Measurements from ENCODE around the gene SBF2. TPM values are rescaled to one million over a fixed set of nuclear protein-coding genes. Genes with fewer than 3 reads are reported as not detected.

SBF2 gene
- total and polyA plus RNA-seq, 2 of the 13 experiments (the other 11 are each of a cell fraction or from before 2014, with no cell fraction given): 24.0 to 45.8 TPM

DNA sequence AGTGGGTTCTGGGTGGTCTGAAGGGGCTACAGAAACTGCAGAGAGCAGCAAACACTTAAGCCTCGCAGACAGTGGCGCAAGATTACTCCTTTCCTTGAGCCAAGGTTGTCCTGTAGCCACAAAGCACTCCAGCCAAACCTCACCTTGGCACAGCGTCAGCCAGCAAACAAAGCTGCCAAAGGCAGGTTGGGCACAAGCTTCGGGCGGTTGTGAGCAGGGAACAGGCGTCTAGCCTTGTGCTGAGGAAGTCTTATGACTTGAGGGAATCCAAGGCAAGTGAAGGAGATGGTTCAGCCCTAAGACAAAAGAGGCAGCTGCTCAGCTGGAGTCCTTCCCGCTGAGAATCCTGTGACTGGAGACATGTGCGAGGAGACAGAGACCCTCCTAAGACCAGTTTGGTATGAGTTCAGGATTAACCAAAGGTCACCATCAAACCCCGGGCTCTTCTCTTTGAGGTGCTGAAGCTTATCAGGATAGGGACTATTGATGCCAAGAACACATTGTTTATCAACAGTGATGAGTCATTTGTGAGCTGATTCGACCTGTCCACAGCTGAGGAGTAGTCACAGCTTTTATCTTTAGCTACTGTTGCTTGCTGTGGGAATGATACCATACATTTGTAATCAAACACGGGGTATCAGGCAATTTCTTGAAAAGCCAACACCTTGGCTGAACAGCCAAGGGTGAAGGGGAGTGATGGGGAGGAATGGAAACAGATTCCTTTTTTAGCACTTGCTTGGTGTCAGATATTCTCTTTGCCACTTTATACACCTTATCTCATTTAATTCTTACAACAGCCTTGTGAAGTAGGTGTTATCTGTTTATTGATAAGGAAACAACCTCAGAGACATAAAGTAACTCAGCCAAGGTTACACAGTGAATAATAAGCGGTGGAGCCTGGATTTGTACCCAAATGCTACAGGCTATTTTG, 15.4 kb upstream of the SBF2 start (continued):
- TF ChIP-seq, protein P1, sequence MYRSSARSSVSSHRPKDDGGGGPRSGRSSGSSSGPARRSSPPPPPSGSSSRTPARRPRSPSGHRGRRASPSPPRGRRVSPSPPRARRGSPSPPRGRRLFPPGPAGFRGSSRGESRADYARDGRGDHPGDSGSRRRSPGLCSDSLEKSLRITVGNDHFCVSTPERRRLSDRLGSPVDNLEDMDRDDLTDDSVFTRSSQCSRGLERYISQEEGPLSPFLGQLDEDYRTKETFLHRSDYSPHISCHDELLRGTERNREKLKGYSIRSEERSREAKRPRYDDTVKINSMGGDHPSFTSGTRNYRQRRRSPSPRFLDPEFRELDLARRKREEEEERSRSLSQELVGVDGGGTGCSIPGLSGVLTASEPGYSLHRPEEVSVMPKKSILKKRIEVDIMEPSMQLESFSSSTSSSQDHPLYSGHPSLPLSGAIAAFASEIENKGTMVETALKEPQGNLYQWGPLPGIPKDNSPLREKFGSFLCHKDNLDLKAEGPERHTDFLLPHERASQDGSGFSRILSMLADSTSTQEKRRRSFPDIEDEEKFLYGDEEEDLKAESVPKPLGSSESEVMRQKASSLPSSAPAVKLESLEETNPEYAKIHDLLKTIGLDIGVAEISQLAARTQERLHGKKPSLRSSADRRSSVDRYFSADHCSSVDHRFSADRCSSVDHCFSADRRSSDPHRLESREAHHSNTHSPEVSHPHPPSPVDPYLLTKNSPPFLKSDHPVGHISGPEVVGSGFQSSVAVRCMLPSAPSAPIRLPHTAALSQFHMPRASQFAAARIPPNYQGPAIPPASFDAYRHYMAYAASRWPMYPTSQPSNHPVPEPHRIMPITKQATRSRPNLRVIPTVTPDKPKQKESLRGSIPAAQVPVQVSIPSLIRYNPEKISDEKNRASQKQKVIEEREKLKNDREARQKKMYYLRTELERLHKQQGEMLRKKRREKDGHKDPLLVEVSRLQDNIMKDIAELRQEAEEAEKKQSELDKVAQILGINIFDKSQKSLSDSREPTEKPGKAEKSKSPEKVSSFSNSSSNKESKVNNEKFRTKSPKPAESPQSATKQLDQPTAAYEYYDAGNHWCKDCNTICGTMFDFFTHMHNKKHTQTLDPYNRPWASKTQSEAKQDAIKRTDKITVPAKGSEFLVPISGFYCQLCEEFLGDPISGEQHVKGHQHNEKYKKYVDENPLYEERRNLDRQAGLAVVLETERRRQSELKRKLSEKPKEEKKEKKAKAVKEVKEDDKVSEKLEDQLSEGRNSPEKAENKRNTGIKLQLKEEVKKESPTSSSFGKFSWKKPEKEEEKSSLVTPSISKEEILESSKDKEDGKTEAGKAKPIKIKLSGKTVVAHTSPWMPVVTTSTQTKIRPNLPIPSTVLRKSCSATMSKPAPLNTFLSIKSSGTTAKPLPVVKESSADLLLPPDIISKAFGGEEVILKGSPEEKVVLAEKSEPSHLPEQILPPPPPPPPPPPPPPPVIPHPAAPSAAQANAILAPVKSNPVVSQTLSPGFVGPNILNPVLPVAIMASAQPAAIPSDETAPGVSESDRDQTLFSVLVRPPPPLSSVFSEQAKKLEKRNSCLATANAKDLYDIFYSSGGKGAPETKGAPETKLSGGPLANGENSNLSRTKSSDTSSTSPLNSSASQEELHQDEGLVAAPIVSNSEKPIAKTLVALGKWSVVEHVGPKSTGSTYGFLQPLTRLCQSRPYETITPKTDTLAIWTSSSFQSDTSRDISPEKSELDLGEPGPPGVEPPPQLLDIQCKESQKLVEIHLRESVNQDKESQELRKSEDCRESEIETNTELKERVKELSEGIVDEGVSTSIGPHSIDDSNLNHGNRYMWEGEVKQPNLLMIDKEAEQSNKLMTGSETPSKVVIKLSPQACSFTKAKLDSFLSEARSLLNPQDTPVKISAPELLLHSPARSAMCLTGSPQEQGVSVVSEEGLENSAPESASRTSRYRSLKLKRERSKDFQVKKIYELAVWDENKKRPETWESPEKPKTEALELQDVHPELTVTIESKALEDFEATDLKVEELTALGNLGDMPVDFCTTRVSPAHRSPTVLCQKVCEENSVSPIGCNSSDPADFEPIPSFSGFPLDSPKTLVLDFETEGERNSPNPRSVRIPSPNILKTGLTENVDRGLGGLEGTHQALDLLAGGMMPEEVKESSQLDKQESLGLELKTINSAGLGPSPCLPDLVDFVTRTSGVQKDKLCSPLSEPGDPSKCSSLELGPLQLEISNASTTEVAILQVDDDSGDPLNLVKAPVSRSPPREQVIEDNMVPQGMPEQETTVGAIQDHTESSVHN (CRISPR knock-in tag; IDR thresholded peaks at IDR 0.05): no peak
- TF ChIP-seq BCL6 (CRISPR knock-in tag; IDR thresholded peaks at IDR 0.05) (peak; percentile 32; the same call in 1 of the 2 replicates), ZNF713 (CRISPR knock-in tag; IDR thresholded peaks at IDR 0.05) (no peak), TCF7 (IDR thresholded peaks at IDR 0.05; ENCODE audit: low read depth) (peak; percentile 50; the same call in 1 of the 2 replicates), CHD4 (IDR thresholded peaks at IDR 0.05; ENCODE audit: borderline replicate concordance, low read length) (no peak)
- TF ChIP-seq, protein P2, sequence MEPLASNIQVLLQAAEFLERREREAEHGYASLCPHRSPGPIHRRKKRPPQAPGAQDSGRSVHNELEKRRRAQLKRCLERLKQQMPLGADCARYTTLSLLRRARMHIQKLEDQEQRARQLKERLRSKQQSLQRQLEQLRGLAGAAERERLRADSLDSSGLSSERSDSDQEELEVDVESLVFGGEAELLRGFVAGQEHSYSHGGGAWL (CRISPR knock-in tag; IDR thresholded peaks at IDR 0.05): no peak
- TF ChIP-seq, protein P3, sequence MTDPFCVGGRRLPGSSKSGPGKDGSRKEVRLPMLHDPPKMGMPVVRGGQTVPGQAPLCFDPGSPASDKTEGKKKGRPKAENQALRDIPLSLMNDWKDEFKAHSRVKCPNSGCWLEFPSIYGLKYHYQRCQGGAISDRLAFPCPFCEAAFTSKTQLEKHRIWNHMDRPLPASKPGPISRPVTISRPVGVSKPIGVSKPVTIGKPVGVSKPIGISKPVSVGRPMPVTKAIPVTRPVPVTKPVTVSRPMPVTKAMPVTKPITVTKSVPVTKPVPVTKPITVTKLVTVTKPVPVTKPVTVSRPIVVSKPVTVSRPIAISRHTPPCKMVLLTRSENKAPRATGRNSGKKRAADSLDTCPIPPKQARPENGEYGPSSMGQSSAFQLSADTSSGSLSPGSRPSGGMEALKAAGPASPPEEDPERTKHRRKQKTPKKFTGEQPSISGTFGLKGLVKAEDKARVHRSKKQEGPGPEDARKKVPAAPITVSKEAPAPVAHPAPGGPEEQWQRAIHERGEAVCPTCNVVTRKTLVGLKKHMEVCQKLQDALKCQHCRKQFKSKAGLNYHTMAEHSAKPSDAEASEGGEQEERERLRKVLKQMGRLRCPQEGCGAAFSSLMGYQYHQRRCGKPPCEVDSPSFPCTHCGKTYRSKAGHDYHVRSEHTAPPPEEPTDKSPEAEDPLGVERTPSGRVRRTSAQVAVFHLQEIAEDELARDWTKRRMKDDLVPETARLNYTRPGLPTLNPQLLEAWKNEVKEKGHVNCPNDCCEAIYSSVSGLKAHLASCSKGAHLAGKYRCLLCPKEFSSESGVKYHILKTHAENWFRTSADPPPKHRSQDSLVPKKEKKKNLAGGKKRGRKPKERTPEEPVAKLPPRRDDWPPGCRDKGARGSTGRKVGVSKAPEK (CRISPR knock-in tag; IDR thresholded peaks at IDR 0.05; ENCODE audit: borderline replicate concordance): no peak
- TF ChIP-seq, protein P4, sequence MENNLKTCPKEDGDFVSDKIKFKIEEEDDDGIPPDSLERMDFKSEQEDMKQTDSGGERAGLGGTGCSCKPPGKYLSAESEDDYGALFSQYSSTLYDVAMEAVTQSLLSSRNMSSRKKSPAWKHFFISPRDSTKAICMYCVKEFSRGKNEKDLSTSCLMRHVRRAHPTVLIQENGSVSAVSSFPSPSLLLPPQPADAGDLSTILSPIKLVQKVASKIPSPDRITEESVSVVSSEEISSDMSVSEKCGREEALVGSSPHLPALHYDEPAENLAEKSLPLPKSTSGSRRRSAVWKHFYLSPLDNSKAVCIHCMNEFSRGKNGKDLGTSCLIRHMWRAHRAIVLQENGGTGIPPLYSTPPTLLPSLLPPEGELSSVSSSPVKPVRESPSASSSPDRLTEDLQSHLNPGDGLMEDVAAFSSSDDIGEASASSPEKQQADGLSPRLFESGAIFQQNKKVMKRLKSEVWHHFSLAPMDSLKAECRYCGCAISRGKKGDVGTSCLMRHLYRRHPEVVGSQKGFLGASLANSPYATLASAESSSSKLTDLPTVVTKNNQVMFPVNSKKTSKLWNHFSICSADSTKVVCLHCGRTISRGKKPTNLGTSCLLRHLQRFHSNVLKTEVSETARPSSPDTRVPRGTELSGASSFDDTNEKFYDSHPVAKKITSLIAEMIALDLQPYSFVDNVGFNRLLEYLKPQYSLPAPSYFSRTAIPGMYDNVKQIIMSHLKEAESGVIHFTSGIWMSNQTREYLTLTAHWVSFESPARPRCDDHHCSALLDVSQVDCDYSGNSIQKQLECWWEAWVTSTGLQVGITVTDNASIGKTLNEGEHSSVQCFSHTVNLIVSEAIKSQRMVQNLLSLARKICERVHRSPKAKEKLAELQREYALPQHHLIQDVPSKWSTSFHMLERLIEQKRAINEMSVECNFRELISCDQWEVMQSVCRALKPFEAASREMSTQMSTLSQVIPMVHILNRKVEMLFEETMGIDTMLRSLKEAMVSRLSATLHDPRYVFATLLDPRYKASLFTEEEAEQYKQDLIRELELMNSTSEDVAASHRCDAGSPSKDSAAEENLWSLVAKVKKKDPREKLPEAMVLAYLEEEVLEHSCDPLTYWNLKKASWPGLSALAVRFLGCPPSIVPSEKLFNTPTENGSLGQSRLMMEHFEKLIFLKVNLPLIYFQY (CRISPR knock-in tag; IDR thresholded peaks at IDR 0.05; ENCODE audit: borderline replicate concordance): no peak
- TF ChIP-seq, protein P5, sequence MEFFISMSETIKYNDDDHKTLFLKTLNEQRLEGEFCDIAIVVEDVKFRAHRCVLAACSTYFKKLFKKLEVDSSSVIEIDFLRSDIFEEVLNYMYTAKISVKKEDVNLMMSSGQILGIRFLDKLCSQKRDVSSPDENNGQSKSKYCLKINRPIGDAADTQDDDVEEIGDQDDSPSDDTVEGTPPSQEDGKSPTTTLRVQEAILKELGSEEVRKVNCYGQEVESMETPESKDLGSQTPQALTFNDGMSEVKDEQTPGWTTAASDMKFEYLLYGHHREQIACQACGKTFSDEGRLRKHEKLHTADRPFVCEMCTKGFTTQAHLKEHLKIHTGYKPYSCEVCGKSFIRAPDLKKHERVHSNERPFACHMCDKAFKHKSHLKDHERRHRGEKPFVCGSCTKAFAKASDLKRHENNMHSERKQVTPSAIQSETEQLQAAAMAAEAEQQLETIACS (CRISPR knock-in tag; IDR thresholded peaks at IDR 0.05): no peak
